HG03025 (cell line): Measurements from ENCODE around the gene PAIP2.
"Not testable (repeated sequence)": the region's sequence is repeated elsewhere in the genome, so short reads cannot be mapped to it uniquely, and the experiment has no call there.

Experiments used
- ATAC-seq: cut with Tn5 transposase; IDR thresholded peaks from one replicate; pipeline ENCODE4 v1.9.1; 2021; ENCODE audit warnings: mild to moderate bottlenecking, moderate library complexity; ENCODE audit not compliant: unreplicated experiment, low FRiP score

PAIP2 gene, protein sequence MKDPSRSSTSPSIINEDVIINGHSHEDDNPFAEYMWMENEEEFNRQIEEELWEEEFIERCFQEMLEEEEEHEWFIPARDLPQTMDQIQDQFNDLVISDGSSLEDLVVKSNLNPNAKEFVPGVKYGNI

GRCh38 chr5:139341689-139342422 lies at the start of gene PAIP2:
PAIP2 (plus strand) TSS chr5:139341854; CDS start chr5:139363785, 21,931 bp downstream.
- ATAC-seq = peak; percentile 90

DNA sequence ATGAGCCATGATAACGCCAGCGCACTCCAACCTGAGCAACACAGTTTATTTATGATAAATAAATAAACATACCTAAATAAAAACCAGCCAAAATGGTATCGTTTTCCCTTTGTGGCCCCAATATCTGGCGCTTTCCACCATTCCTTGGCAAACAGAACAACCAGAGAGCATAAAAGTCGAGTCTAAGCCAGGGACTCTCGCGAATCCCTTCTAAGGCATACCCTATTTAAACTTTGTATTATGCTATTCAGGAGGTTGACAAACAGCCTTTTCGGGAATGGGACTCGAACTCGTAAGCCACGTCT lies 48.5 kb upstream of the PAIP2 start:
- ATAC-seq = no peak

GRCh38 chr5:139293507-139294373 lies 47.9 kb upstream of the PAIP2 start, which contains the start of gene MATR3:
MATR3 (plus strand) TSS chr5:139293740; CDS start chr5:139307416, 13,676 bp downstream.
- ATAC-seq = peak; percentile 71

GRCh38 chr5:139294374-139295165 lies 47.1 kb upstream of the PAIP2 start:
- ATAC-seq = peak; percentile 14

DNA sequence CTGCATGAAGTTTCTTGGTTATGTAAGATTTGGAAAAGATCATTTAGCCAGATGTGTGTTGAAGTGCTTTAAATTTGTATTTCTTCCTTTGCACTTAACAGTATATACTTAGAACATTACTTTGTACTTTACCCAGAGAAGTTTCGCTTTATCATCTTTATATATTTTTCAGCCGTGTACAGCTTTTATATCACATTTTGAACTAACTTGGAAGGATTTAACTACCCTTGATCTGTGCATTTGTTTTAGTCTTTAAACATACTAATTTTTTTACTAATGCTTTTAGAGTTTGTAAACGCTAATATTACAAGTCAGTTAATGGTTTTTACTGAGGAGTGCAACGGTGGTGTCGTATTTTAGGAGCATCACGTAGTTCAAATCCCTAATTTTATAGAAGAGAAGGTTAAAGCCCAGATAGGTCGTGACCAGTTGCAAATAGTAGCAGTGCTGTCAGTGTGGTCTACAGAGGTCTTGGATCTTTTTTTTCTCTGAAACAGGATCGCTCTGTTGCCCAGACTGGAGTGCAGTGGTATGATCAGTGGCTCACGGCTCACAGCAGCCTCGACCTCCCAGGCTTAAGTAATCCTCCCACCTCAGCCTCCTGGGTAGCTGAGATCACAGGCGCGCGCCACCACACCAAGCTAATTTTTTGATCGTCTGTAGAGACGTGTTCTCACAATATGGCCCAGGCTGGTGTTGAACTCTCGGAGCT lies 46.2 kb upstream of the PAIP2 start:
- no peak for ATAC-seq

- ATAC-seq = no peak
Measured at GRCh38 chr5:139296198-139296597, 45.5 kb upstream of the PAIP2 start.

- no peak for ATAC-seq
Measured at GRCh38 chr5:139296862-139297326, 44.8 kb upstream of the PAIP2 start.

GRCh38 chr5:139297439-139298133 lies 44.1 kb upstream of the PAIP2 start:
- ATAC-seq = no peak

GRCh38 chr5:139298242-139298641 lies 43.4 kb upstream of the PAIP2 start:
- no peak for ATAC-seq

DNA sequence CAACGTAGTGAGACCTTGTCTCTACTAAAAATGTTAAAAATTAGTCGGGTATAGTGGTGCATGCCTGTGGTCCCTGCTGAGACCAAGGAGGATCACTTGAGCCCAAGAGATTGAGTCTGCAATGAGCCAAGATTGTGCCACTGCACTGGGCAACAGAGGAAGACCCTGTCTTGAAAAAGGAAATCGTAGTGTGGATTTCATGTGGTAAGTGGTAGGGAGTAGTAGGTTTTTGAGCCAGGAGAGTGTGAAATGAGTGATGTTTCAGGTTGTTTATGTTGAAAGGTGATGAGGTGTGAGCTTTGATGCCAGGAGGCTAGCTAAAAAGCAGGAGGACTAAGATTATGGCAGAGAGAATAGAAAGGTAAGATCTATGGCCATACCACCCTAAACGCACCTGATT lies 42.2 kb upstream of the PAIP2 start:
- ATAC-seq = no peak

DNA sequence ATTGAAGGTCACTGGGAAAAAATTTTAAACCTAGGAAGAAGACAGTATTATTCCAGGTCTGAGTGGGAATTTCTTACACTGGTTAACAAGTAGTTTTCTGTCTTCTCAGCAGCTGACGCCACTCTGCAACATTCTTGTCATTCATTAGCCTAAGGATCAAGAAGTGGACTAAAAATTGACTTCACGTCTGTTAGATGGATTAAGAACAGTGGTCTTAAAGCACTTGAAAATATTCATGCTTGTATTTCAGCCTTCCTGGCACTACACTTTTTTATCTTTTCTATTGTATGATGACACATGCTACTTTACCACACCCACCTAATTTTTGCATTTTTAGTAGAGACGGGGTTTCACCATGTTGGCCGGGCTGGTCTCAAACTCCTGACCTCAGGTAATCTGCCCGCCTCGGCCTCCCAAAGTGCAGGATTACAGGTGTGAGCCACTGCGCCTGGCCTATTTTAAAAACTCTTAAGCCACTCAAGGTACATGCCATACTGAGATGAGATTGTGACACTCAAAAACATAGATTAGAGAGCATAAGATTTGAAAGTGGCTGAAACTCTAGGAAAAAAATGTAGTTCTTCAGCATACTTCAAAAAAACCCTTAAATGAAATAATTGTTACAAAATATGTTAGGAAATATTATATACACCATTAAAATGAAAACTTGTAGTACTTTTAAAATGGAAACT lies 39.7 kb upstream of the PAIP2 start:
- no peak for ATAC-seq

GRCh38 chr5:139304391-139305324 lies 37.0 kb upstream of the PAIP2 start:
- no peak for ATAC-seq

DNA sequence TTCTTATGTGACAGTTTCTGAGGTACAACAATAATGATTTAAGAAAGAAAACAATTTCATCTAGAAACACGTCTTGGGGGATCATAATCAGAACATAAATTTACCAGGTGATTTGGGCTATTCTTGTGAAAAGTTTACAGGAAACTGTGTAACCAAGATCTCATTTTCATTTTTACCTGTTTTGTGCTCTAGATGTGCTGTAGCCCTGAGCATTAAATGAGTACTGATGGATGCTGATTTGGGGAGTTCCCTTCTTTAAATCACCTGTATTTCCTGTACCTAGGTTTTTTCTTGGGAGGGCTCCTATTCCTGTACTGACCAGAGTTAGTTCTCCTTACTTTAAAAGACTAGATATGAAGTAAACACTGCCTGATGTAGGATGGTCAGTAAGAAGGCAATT lies 35.5 kb upstream of the PAIP2 start:
- no peak for ATAC-seq

DNA sequence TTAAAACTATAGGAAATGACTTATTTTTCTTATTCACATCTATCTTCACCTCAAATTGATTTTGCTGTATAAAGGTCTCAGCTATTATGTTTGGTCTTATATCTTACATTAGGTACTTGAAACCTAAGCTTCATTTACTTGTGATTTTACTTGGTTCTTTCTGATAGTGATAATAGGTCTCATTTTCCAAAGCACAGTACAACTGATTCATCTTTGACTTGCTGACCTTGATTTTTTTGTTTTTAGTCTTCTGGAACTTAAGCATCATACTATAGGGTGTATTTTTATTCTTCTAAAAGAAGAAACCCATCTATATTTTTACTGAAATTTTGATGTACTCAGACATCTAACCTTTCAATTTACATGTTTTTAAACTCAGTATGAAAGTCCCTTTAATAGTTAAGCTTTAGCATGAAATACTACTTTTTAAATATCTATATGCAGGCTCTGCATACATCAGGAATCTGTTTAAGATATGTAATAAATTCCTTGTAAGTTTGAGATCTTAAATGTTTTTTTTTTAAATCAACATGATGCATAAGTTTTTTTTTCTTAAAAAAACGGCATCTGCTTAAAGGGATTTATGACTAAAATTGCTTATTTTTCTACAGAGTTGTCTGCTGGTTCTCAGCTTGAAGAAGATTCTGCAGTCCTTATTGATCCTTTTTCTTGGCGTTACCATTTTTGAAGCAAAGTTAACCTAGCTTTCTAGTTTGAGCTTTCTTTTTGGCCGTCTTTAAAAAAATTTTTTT lies 34.9 kb upstream of the PAIP2 start:
- no peak for ATAC-seq

GRCh38 chr5:139308797-139309196 lies 32.9 kb upstream of the PAIP2 start:
- ATAC-seq = no peak

GRCh38 chr5:139310715-139311186 lies 30.9 kb upstream of the PAIP2 start:
- not testable (repeated sequence) for ATAC-seq

DNA sequence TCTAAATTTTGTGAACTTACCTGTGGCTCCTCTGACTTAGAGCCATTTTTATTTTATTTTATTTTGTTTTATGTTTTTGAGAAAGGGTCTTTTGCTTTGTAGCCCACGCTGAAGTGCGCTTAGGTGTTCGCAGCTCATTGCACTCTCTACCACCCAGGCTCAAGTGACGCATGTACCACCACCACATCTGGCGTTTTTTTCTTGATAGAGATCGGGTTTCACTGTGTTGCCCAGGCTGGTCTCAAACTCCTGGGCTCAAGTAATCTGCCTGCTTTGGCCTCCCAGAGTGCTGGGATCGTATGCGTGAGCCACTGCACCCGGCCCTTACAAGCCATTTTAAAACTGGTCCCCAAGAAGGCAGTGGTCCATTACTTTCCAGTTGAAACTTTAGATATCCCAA lies 29.6 kb upstream of the PAIP2 start:
- no peak for ATAC-seq
